ENCODE results near the gene UGGT2. TPM values are rescaled to one million over a fixed set of nuclear protein-coding genes. Genes with fewer than 3 reads are reported as not detected.

Gene UGGT2
- total and polyA plus RNA-seq, 10 donors = 2.6 to 38.9 (median 15.1) TPM

GRCh38 chr13:96011291-96011872 is 41.8 kb downstream of the UGGT2 start:
- Histone ChIP-seq H3K4me1 (no peaks in the 10 kb centered on the region), H3K27ac (no peak overlapping the region), H3K9me3 (peaks cover 4 to 29% (median 20%) of the 10 kb centered on the region in 8 donors), H3K4me3 (no peak overlapping the region), H3K27me3 (replicated peaks in 1 of 7) (no peaks in the 10 kb centered on the region), H3K36me3 (peaks cover 0 to 8% (median 1%) of the 10 kb centered on the region in 6 donors)
- intact Hi-C loops (cut with DNase I; ENCODE audit: low total_unique reads) = no loop called here
- WGBS, 5 donors = 67 to 94% (median 85%) methylated on average over 1 of the region's 1 CpG
- DNase-seq = no peak
- TF ChIP-seq POLR2A (IDR thresholded peaks at IDR 0.05) (no peak), CTCF (IDR thresholded peaks at IDR 0.05 in 8 of 11, conservative IDR thresholded peaks at IDR 0.05 in 3 of 11) (no peak)

GRCh38 chr13:96003304-96003703 is 49.9 kb downstream of the UGGT2 start:
- TF ChIP-seq POLR2A (IDR thresholded peaks at IDR 0.05) (no peak), CTCF (IDR thresholded peaks at IDR 0.05 in 8 of 11, conservative IDR thresholded peaks at IDR 0.05 in 3 of 11) (no peak), POLR2AphosphoS5 (IDR thresholded peaks at IDR 0.05) (no peak)
- no peak overlapping the region for H3K27ac ChIP-seq
- no peak for DNase-seq
- no peaks in the 10 kb centered on the region for H3K27me3 ChIP-seq (replicated peaks in 1 of 7)
- intact Hi-C loops (cut with DNase I; ENCODE audit: low total_unique reads) = no loop called here
- H3K9me3 ChIP-seq = peaks cover 0 to 22% (median 11%) of the 10 kb centered on the region in 8 donors
- no peak overlapping the region for H3K4me3 ChIP-seq
- no peaks in the 10 kb centered on the region for H3K4me1 ChIP-seq
- H3K36me3 ChIP-seq = peaks cover 0 to 3% (median 0%) of the 10 kb centered on the region in 6 donors

- intact Hi-C loops (cut with DNase I; ENCODE audit: low total_unique reads) = no loop called here
- TF ChIP-seq POLR2A (IDR thresholded peaks at IDR 0.05) (no peak), POLR2AphosphoS5 (IDR thresholded peaks at IDR 0.05) (no peak), CTCF (IDR thresholded peaks at IDR 0.05 in 8 of 11, conservative IDR thresholded peaks at IDR 0.05 in 3 of 11) (no peak)
These were observed 50.7 kb downstream of the UGGT2 start for GRCh38 chr13:96002322-96003131.

GRCh38 chr13:96000069-96000468 is 53.1 kb downstream of the UGGT2 start:
- H3K9me3 ChIP-seq = no peaks in the 10 kb centered on the region
- no peaks in the 10 kb centered on the region for H3K36me3 ChIP-seq
- H3K4me3 ChIP-seq = no peak overlapping the region
- TF ChIP-seq POLR2AphosphoS5 (IDR thresholded peaks at IDR 0.05) (no peak), CTCF (IDR thresholded peaks at IDR 0.05 in 8 of 11, conservative IDR thresholded peaks at IDR 0.05 in 3 of 11) (no peak), POLR2A (IDR thresholded peaks at IDR 0.05) (no peak)
- H3K27me3 ChIP-seq (replicated peaks in 1 of 7) = no peaks in the 10 kb centered on the region
- no peak overlapping the region for H3K27ac ChIP-seq
- no peak for DNase-seq
- H3K4me1 ChIP-seq = no peaks in the 10 kb centered on the region
- intact Hi-C loops (cut with DNase I; ENCODE audit: low total_unique reads) = no loop called here

More at GRCh38 chr13:96002322-96003131, 50.7 kb downstream of the UGGT2 start:
- 89 to 96% (median 94%) methylated on average over 4 of the region's 4 CpGs for WGBS, 5 donors
- Histone ChIP-seq H3K4me1 (no peaks in the 10 kb centered on the region), H3K27me3 (replicated peaks in 1 of 7) (no peaks in the 10 kb centered on the region), H3K9me3 (peaks cover 0 to 14% (median 8%) of the 10 kb centered on the region in 8 donors), H3K36me3 (no peaks in the 10 kb centered on the region), H3K4me3 (no peak overlapping the region), H3K27ac (no peak overlapping the region)
- no peak for DNase-seq
